IMR-90 (cell line): ENCODE measurements around the gene MOB1A. TPM values are rescaled to one million over a fixed set of nuclear protein-coding genes. Genes with fewer than 3 reads are reported as not detected.

Experiments used
- ATAC-seq: fragments of 200-7000 bp; cut with Tn5 transposase; 2 replicates; pipeline ENCODE4 v1.9.1; 2020; ENCODE audit warnings: low read depth, mild to moderate bottlenecking, moderate library complexity
- BruUV-seq: library from RNA; stranded (reverse); fragments of 400-500 nt; replicated peaks from 2 replicates; lab custom pipeline; 2021; lab: Mats Ljungman, UMichigan
- CTCF ChIA-PET: fragments of 300-600 bp; formaldehyde crosslinking; extraction: SDS; loops from one replicate; lab custom pipeline; 2021; ENCODE audit warnings: antibody characterized with exemption; lab: Yijun Ruan, JAX
- POLR2A ChIA-PET: fragments of 300-600 bp; sonication (Branson Sonifier 250); formaldehyde crosslinking; loops from one replicate; lab custom pipeline; 2022; ENCODE audit warnings: antibody characterized with exemption; ENCODE audit not compliant: unreplicated experiment; lab: Charles Lee
- DNase-seq: peaks from one replicate; pipeline ENCODE4 v3.0.0; 2013
- H2AFZ ChIP-seq: replicated peaks from 2 replicates; pipeline ENCODE3; 2013; ENCODE audit warnings: low read length, mild to moderate bottlenecking; ENCODE audit not compliant: poor library complexity
- H2AK5ac ChIP-seq: 2 replicates; pipeline ENCODE4 v1.6.1; 2013; ENCODE audit warnings: low read depth, low read length, inconsistent platforms
- H2AK9ac ChIP-seq: replicated peaks from 2 replicates; pipeline ENCODE3; 2013; ENCODE audit warnings: mild to moderate bottlenecking, low read depth, low read length, moderate library complexity; ENCODE audit not compliant: poor library complexity
- H2BK120ac ChIP-seq: 2 replicates; pipeline ENCODE4 v1.6.1; 2013; ENCODE audit warnings: low read depth, low read length, inconsistent platforms
- H2BK15ac ChIP-seq: 3 replicates; pipeline ENCODE4 v1.6.1; 2013; ENCODE audit warnings: low read depth, low read length, inconsistent platforms
- H2BK20ac ChIP-seq: 2 replicates; pipeline ENCODE4 v1.6.1; 2013; ENCODE audit warnings: low read depth, mild to moderate bottlenecking, inconsistent platforms, low read length, moderate library complexity
- H2BK5ac ChIP-seq: 2 replicates; pipeline ENCODE4 v1.6.1; 2013; ENCODE audit warnings: mild to moderate bottlenecking, low read depth, low read length, inconsistent platforms; ENCODE audit not compliant: poor library complexity, severe bottlenecking
- H3K14ac ChIP-seq: replicated peaks from 2 replicates; pipeline ENCODE4 v1.6.1; 2013; ENCODE audit warnings: low read depth, low read length, inconsistent platforms
- H3K18ac ChIP-seq: 2 replicates; pipeline ENCODE4 v1.6.1; 2013; ENCODE audit warnings: low read depth, low read length, control low read depth
- H3K23ac ChIP-seq: 2 replicates; pipeline ENCODE4 v1.6.1; 2013; ENCODE audit warnings: low read depth, low read length, inconsistent platforms
- H3K27ac ChIP-seq: 2 replicates; pipeline ENCODE4 v1.5.1; 2013; ENCODE audit warnings: mild to moderate bottlenecking, control low read depth, low read length; ENCODE audit not compliant: insufficient read depth
- H3K27me3 ChIP-seq: 2 replicates; pipeline ENCODE4 v1.6.1; 2013; ENCODE audit warnings: low read length; ENCODE audit not compliant: control insufficient read depth, insufficient read depth
- H3K36me3 ChIP-seq: 2 replicates; pipeline ENCODE4 v1.6.1; 2013; ENCODE audit warnings: low read length, mixed read lengths; ENCODE audit not compliant: control insufficient read depth, insufficient read depth
- H3K4ac ChIP-seq: 2 replicates; pipeline ENCODE4 v1.6.1; 2013; ENCODE audit warnings: low read depth, low read length, inconsistent platforms
- H3K4me1 ChIP-seq: 2 replicates; pipeline ENCODE4 v1.6.1; 2013; ENCODE audit warnings: low read length, mixed read lengths; ENCODE audit not compliant: control insufficient read depth, insufficient read depth
- H3K4me2 ChIP-seq: 2 replicates; pipeline ENCODE4 v1.6.1; 2013; ENCODE audit warnings: low read depth, mild to moderate bottlenecking, control low read depth, low read length, moderate library complexity
- H3K4me3 ChIP-seq: 2 replicates; pipeline ENCODE4 v1.5.1; 2013; ENCODE audit warnings: low read depth, mild to moderate bottlenecking, control low read depth, low read length, moderate library complexity; ENCODE audit not compliant: insufficient read depth
- H3K56ac ChIP-seq: 2 replicates; pipeline ENCODE4 v1.6.1; 2013; ENCODE audit warnings: low read length, inconsistent platforms; ENCODE audit not compliant: insufficient read depth; ENCODE audit errors: extremely low read depth
- H3K79me1 ChIP-seq, 2 experiments: 2 replicates each; pipeline ENCODE4 v1.6.1; 2013; ENCODE audit warnings: low read length in 2 of 2, inconsistent platforms in 1 of 2, low read depth in 1 of 2
- H3K9ac ChIP-seq: 2 replicates; pipeline ENCODE4 v1.6.1; 2013; ENCODE audit warnings: low read depth, low read length, control low read depth
- H3K9me1 ChIP-seq: 2 replicates; pipeline ENCODE4 v1.6.1; 2013; ENCODE audit warnings: low read length, inconsistent platforms; ENCODE audit not compliant: insufficient read depth
- H3K9me3 ChIP-seq: 2 replicates; pipeline ENCODE4 v1.6.1; 2013; ENCODE audit warnings: low read length; ENCODE audit not compliant: control insufficient read depth, insufficient read depth
- H4K20me1 ChIP-seq: 2 replicates; pipeline ENCODE4 v1.6.1; 2013; ENCODE audit warnings: low read length, inconsistent platforms; ENCODE audit not compliant: insufficient read depth
- H4K5ac ChIP-seq: 2 replicates; pipeline ENCODE4 v1.6.1; 2013; ENCODE audit warnings: mild to moderate bottlenecking, low read depth, low read length, control low read depth
- H4K8ac ChIP-seq, 2 experiments: 2 replicates each; pipeline ENCODE4 v1.6.1; 2013; ENCODE audit warnings: low read depth in 2 of 2, low read length in 2 of 2, control low read depth in 1 of 2, inconsistent platforms in 1 of 2
- H4K91ac ChIP-seq: 2 replicates; pipeline ENCODE4 v1.6.1; 2013; ENCODE audit warnings: low read depth, low read length, inconsistent platforms; ENCODE audit not compliant: insufficient read depth
- BHLHE40 ChIP-seq: fragments of 150-350 bp; IDR thresholded peaks from 2 replicates; pipeline ENCODE4 v1.6.1; 2016; ENCODE audit warnings: mild to moderate bottlenecking, low read depth, low read length
- CEBPB ChIP-seq: IDR thresholded peaks from 2 replicates; pipeline ENCODE4 v1.6.1; 2012; ENCODE audit warnings: low read depth, low read length, improper control_type of control experiment
- CHD1 ChIP-seq: IDR thresholded peaks from 2 replicates; pipeline ENCODE4 v1.6.1; 2012; ENCODE audit warnings: low read depth, low read length, improper control_type of control experiment
- FOS ChIP-seq: fragments of 150-350 bp; IDR thresholded peaks from 2 replicates; pipeline ENCODE4 v1.6.1; 2016; ENCODE audit warnings: low read depth, low read length
- MAFK ChIP-seq: IDR thresholded peaks from 2 replicates; pipeline ENCODE4 v1.6.1; 2012; ENCODE audit warnings: low read depth, low read length, improper control_type of control experiment
- MAZ ChIP-seq: IDR thresholded peaks from 2 replicates; pipeline ENCODE4 v1.6.1; 2012; ENCODE audit warnings: low read depth, mild to moderate bottlenecking, low read length, improper control_type of control experiment, moderate library complexity, borderline replicate concordance
- MXI1 ChIP-seq: IDR thresholded peaks from 2 replicates; pipeline ENCODE4 v1.6.1; 2012; ENCODE audit warnings: low read depth, mild to moderate bottlenecking, low read length, moderate library complexity, borderline replicate concordance
- NFE2L2 ChIP-seq: fragments of 150-350 bp; IDR thresholded peaks from 2 replicates; pipeline ENCODE4 v1.6.1; 2016; ENCODE audit warnings: low read depth, mild to moderate bottlenecking, low read length
- POLR2A ChIP-seq: IDR thresholded peaks from 2 replicates; pipeline ENCODE4 v1.6.1; 2012; ENCODE audit warnings: mild to moderate bottlenecking, low read depth, low read length
- RAD21 ChIP-seq: IDR thresholded peaks from 2 replicates; pipeline ENCODE4 v1.6.1; 2012; ENCODE audit warnings: low read length, improper control_type of control experiment
- RCOR1 ChIP-seq: IDR thresholded peaks from 2 replicates; pipeline ENCODE4 v1.6.1; 2012; ENCODE audit warnings: mild to moderate bottlenecking, low read length, improper control_type of control experiment; ENCODE audit not compliant: insufficient replicate concordance
- RFX5 ChIP-seq: IDR thresholded peaks from 2 replicates; pipeline ENCODE4 v1.8.0; 2012; ENCODE audit warnings: low read depth, mild to moderate bottlenecking, low read length, moderate library complexity
- SMC3 ChIP-seq: fragments of 150-350 bp; IDR thresholded peaks from 2 replicates; pipeline ENCODE4 v1.6.1; 2016; ENCODE audit warnings: low read depth, mild to moderate bottlenecking, antibody characterized with exemption, low read length, moderate library complexity
- WGBS, 2 experiments: methylation state at CpG; one replicate each; pipeline versions ENCODE4 v1.1.5 to v1.1.7; 2013; ENCODE audit warnings: missing lambda C conversion rate in 2 of 2; ENCODE audit not compliant: insufficient read length in 1 of 2; ENCODE audit errors: extremely low coverage in 2 of 2; 5-methylcytosine and 5-hydroxymethylcytosine counted together
- dilution Hi-C: fragments of 300-500 bp; cut with HindIII; formaldehyde crosslinking; loops from one replicate; pipeline ENCODE4 v1.14.3; 2018; ENCODE audit warnings: low sequenced_read_pairs; ENCODE audit not compliant: unreplicated experiment
- in situ Hi-C: fragments of 300-500 bp; cut with MboI; formaldehyde crosslinking; loops from 3 replicates; pipeline ENCODE4 v1.14.3; 2019; ENCODE audit warnings: low sequenced_read_pairs, inconsistent platforms, mixed read lengths
- intact Hi-C: fragments of 100-400 bp; cut with micrococcal nuclease; formaldehyde crosslinking; loops from 2 replicates; pipeline ENCODE4 v1.10.0; 2022
- polyA plus RNA-seq, 3 experiments: library from polyadenylated mRNA; depleted of rRNA; stranded (reverse); fragments of >200 nt; gene quantifications; 2 replicates each; pipeline ENCODE4 v1.2.3, GENCODE V29; 2012; ENCODE audit warnings: low replicate concordance in 1 of 3
- total RNA-seq: library from RNA; depleted of rRNA; stranded (reverse); fragments of >200 nt; gene quantifications from 2 replicates; pipeline ENCODE4 v1.2.3, GENCODE V29; 2012
- TF ChIP-seq, protein P1 (sequence below): conservative IDR thresholded peaks from 2 replicates; pipeline ENCODE4 v1.5.1; 2012; ENCODE audit warnings: mild to moderate bottlenecking, low read depth, low read length, improper control_type of control experiment
- TF ChIP-seq, protein P2 (sequence below): fragments of 150-350 bp; IDR thresholded peaks from 2 replicates; pipeline ENCODE4 v1.6.1; 2017; ENCODE audit warnings: mild to moderate bottlenecking, antibody characterized with exemption, low read length, low read depth
- TF ChIP-seq, protein P3 (sequence below): fragments of 150-350 bp; IDR thresholded peaks from 2 replicates; pipeline ENCODE4 v1.6.1; 2016; ENCODE audit warnings: low read depth, mild to moderate bottlenecking, low read length, moderate library complexity, borderline replicate concordance

The MOB1A gene
- total and polyA plus RNA-seq, 2 of the 4 experiments (the other 2 are of a cell fraction): 21.0 to 60.8 TPM

DNA sequence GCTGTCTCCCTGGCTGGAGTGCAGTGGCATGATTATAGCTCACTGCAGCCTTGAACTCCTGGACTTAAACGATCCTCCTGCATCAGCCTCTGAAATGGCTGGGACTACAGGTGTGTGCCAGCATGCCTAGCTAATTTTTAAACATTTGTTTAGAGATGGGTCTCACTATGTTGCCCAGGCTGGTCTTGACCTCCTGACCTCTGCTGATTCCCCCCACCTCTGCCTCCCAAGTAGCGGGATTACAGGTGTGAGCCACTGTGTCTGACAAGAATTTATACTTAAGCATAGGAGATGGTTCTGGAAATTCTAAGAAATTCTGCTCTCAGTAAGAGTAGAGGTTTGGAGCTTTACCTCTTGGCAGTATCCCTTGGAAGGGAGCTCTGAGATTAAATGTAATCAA is 38.0 kb upstream of the MOB1A start:
- Histone ChIP-seq H3K4me1 (no peaks in the 10 kb centered on the region), H3K27ac (no peak overlapping the region), H2BK120ac (no peak overlapping the region), H3K27me3 (no peaks in the 10 kb centered on the region), H3K79me1 (peaks cover 6 to 27% of the 10 kb centered on the region in 2 experiments), H3K18ac (no peak overlapping the region), H2AK5ac (no peak overlapping the region), H3K36me3 (peaks cover 36% of the 10 kb centered on the region), H3K9me1 (0 out of 2 replicates have a peak, but pooled peaks cover 3% of the 10 kb centered on the region), H3K4ac (no peak overlapping the region), H3K4me2 (no peak overlapping the region), H2BK5ac (no peak overlapping the region), H3K9ac (no peak overlapping the region), H4K5ac (no peak overlapping the region), H2AK9ac (no peak overlapping the region), H4K91ac (no peak overlapping the region), H2BK15ac (no peak overlapping the region), H2BK20ac (no peak overlapping the region), H4K8ac (no peak overlapping the region), H3K56ac (no peak overlapping the region), H4K20me1 (peaks cover 10% of the 10 kb centered on the region), H3K23ac (no peak overlapping the region), H3K9me3 (no peaks in the 10 kb centered on the region), H2AFZ (no peak overlapping the region), H3K4me3 (no peak overlapping the region), H3K14ac (no peak overlapping the region)
- intact Hi-C loops: no loop called here
- BruUV-seq: no TSS peak
- ChIA-PET POLR2A (no interaction called here), CTCF (no interaction called here)
- WGBS, 2 experiments: no CpG with 5 or more reads among the region's 2 CpGs
- DNase-seq (no peak), ATAC-seq (no peak)
- in situ Hi-C loops: no loop called here
- dilution Hi-C loops: no loop called here
- TF ChIP-seq, protein P1, sequence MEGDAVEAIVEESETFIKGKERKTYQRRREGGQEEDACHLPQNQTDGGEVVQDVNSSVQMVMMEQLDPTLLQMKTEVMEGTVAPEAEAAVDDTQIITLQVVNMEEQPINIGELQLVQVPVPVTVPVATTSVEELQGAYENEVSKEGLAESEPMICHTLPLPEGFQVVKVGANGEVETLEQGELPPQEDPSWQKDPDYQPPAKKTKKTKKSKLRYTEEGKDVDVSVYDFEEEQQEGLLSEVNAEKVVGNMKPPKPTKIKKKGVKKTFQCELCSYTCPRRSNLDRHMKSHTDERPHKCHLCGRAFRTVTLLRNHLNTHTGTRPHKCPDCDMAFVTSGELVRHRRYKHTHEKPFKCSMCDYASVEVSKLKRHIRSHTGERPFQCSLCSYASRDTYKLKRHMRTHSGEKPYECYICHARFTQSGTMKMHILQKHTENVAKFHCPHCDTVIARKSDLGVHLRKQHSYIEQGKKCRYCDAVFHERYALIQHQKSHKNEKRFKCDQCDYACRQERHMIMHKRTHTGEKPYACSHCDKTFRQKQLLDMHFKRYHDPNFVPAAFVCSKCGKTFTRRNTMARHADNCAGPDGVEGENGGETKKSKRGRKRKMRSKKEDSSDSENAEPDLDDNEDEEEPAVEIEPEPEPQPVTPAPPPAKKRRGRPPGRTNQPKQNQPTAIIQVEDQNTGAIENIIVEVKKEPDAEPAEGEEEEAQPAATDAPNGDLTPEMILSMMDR: no peak
- TF ChIP-seq, protein P2, sequence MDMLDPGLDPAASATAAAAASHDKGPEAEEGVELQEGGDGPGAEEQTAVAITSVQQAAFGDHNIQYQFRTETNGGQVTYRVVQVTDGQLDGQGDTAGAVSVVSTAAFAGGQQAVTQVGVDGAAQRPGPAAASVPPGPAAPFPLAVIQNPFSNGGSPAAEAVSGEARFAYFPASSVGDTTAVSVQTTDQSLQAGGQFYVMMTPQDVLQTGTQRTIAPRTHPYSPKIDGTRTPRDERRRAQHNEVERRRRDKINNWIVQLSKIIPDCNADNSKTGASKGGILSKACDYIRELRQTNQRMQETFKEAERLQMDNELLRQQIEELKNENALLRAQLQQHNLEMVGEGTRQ: no peak
- TF ChIP-seq MXI1 (no peak), SMC3 (no peak), NFE2L2 (no peak), BHLHE40 (no peak), RFX5 (no peak), RAD21 (no peak), CHD1 (no peak), RCOR1 (no peak), FOS (no peak), MAZ (no peak), POLR2A (no peak), MAFK (no peak), CEBPB (no peak)
- TF ChIP-seq, protein P3, sequence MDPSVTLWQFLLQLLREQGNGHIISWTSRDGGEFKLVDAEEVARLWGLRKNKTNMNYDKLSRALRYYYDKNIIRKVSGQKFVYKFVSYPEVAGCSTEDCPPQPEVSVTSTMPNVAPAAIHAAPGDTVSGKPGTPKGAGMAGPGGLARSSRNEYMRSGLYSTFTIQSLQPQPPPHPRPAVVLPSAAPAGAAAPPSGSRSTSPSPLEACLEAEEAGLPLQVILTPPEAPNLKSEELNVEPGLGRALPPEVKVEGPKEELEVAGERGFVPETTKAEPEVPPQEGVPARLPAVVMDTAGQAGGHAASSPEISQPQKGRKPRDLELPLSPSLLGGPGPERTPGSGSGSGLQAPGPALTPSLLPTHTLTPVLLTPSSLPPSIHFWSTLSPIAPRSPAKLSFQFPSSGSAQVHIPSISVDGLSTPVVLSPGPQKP: no peak
